Activated naive CD8-positive, alpha-beta T cell (primary cell): ENCODE results near the gene SSTR5.

ENCODE experiments used
- H3K27ac Mint-ChIP-seq: one replicate; pipeline ENCODE4 v1.8.0; 2021; ENCODE audit warnings: mixed read lengths
- H3K27me3 Mint-ChIP-seq: one replicate; pipeline ENCODE4 v1.8.0; 2021; ENCODE audit warnings: mixed read lengths
- H3K36me3 Mint-ChIP-seq: one replicate; pipeline ENCODE4 v1.8.0; 2021; ENCODE audit warnings: mixed read lengths
- H3K4me1 Mint-ChIP-seq: one replicate; pipeline ENCODE4 v1.8.0; 2021; ENCODE audit warnings: low read depth, mixed read lengths
- H3K4me3 Mint-ChIP-seq: one replicate; pipeline ENCODE4 v1.8.0; 2021; ENCODE audit warnings: mild to moderate bottlenecking, mixed read lengths
- H3K9me3 Mint-ChIP-seq: one replicate; pipeline ENCODE4 v1.8.0; 2021; ENCODE audit warnings: low read depth, mixed read lengths

Gene SSTR5

DNA sequence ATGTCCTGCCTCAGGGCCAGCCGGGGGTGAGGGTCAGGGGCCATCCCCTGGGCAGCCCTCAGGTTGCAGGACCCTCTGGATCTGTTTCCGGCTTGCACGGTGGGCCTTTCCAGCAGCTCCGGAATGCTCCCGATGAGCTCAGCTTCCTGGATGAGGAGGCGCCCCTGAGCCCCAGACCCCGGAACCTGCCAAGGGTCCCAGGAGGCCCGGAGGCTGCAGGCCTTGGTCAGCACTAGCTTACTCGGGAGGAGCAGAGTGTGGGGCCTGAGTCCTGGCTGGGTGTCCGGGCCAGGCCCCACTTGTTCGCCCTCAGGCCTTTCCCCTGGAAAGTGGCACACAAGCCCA lies 31.1 kb downstream of the SSTR5 start:
- Mint-ChIP-seq H3K4me3 (no peak overlapping the region), H3K9me3 (no peaks in the 10 kb centered on the region), H3K4me1 (no peaks in the 10 kb centered on the region), H3K27me3 (peaks cover 3% of the 10 kb centered on the region), H3K36me3 (no peaks in the 10 kb centered on the region), H3K27ac (no peak overlapping the region)

DNA sequence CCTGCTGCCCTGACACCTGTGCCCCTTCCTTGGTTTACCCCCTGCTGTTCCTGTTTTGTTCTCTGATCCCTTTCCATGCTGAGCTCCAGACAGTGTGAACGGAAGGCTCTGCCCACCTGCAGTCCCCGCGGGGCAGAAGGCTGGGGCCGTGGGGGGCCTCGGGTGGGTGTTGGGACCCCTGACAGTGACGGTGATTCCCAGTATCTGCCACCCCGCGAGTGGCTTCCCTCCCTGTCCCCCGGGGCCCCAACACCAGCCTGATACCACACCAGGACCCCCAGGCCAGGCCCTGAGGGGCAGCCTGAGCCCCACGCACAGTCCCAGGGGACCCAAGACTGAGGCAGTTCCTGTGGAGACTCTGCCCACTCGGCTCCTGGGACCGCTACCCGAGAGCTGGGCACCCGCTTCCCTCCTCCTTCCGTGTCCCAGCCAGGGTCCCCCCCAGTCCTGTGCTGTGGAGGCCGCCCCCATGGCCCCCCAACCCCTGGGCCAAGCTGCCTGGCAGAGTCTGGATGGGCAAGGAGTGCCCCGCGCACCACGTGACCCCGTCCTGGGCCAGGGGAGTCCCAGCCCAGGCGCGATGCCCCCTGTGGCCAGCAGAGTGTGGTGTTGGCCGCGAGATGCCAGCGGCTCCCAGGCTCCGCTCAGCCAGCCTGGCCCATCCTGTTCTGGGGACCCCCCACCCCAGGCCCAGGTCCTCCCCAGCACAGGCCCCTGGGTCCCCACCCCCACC lies 33.5 kb downstream of the SSTR5 start:
- Mint-ChIP-seq H3K27me3 (peaks cover 3% of the 10 kb centered on the region), H3K4me3 (no peak overlapping the region)

DNA sequence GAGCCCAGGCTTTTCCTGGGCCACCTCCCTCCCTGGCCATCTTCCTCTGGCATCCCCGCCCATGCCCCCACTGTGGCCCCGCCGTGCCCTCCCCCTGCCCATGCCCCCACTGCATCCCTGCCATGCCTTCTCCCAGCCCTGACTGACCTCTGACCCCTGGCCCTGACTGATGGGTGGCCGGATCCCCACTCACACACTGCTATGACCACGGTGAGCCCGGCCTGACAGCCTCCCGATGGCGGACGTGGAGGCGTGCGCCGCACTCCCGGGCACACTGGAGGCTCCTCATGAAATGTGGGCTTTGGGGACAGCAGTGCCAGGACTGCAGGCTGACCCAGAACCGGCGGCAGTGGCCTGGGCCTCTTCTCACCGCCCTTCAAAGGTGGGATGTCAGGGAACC lies 34.1 kb downstream of the SSTR5 start:
- no peaks in the 10 kb centered on the region for H3K4me1 Mint-ChIP-seq
- no peaks in the 10 kb centered on the region for H3K9me3 Mint-ChIP-seq
- H3K4me3 Mint-ChIP-seq, result no peak overlapping the region
- no peaks in the 10 kb centered on the region for H3K36me3 Mint-ChIP-seq
- H3K27ac Mint-ChIP-seq, result no peak overlapping the region
- peaks cover 3% of the 10 kb centered on the region for H3K27me3 Mint-ChIP-seq

More for the DNA sequence above, 33.5 kb downstream of the SSTR5 start:
- Mint-ChIP-seq H3K4me1 (no peaks in the 10 kb centered on the region), H3K36me3 (no peaks in the 10 kb centered on the region), H3K27ac (no peak overlapping the region), H3K9me3 (no peaks in the 10 kb centered on the region)

DNA sequence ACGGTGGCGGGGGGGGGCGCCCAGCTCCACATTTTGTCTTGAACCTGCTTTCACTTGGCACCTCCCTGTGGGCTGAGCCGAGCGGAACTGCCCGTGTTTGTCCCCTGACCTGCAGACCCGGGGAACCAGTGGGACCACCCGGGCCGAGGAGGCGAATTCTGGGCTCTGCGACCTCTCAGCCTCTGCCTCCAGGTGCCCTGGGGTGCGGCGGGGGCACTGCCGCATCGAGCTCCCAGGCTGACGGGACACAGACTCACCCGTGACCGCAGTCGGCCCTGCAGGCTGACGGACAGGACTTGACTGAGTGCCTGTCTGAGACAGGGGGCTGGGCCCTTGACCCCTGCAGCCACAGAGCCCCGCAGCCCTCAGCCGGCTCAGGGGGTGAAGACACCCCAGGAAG lies 34.6 kb downstream of the SSTR5 start:
- Mint-ChIP-seq H3K4me3 (no peak overlapping the region), H3K36me3 (no peaks in the 10 kb centered on the region), H3K27me3 (peaks cover 3% of the 10 kb centered on the region), H3K4me1 (no peaks in the 10 kb centered on the region), H3K9me3 (no peaks in the 10 kb centered on the region), H3K27ac (no peak overlapping the region)

DNA sequence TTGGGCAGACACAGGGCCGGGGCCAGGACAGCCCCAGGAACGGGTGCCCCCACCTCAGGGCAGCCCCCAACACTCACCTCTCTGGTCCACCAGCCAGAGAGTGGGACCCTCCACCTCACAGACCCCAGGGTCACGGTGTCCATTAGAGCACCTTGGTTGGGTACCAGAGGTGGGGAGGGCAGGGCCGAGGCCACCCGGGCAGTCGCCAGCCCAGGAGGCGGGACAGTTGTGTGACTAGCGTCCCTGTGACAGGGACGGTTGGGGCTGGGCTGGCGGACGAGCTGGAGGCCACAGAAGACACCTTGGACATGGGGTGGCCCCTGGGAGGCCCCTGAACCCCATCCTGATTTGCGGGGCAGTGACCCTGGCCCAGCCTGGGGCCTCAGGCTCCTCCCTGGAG lies 35.2 kb downstream of the SSTR5 start:
- no peaks in the 10 kb centered on the region for H3K9me3 Mint-ChIP-seq
- H3K27me3 Mint-ChIP-seq, result peaks cover 3% of the 10 kb centered on the region
- H3K4me3 Mint-ChIP-seq, result no peak overlapping the region
- H3K36me3 Mint-ChIP-seq, result no peaks in the 10 kb centered on the region
- no peak overlapping the region for H3K27ac Mint-ChIP-seq
- H3K4me1 Mint-ChIP-seq, result no peaks in the 10 kb centered on the region

DNA sequence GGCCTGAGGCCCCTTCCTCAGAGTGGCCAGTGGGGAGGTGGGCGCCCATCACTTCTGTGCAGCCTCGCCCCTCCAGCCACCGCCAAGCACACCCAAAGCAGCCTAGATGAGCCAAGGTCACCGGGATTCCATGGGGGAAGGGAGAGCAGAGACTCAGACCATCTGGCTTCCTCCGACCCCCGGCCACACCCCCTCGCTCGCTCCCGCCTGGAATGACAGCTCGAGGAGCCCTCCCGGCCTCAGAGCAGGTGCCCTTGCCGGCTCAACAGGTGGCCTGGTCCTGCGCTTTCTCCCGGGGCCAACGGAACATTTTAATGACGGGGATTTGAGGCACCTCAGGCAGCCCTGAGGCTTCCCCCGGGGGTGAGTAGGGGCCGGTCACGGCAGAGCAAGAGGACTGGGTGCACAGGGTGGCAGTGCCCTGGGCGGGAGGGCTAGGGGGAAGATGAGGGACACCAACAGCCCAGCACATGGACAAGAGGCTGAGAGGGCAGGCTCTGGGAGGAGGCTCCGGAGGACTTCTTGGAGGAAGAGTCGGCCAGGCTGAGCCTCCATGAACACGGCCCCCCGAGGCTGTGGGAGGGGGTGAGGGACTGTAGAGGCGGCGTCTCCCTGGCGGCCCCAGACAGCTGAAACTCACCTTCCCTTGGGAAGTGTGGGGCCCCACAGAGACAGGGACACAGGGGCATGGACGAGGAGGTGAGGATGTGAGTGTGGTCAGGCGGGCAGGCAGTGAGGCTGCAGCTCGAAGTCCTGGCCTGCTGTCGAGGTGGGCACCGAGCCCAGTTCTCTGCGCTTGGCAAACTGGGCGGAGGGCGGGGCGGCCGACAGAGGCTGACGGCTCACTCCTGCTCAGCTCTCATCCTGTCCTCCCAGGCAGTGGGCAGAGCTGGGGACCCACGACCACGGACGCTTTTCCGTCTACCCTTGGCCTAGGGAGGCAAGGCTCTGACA lies 36.0 kb downstream of the SSTR5 start:
- peaks cover 3% of the 10 kb centered on the region for H3K27me3 Mint-ChIP-seq
- H3K9me3 Mint-ChIP-seq, result no peaks in the 10 kb centered on the region

DNA sequence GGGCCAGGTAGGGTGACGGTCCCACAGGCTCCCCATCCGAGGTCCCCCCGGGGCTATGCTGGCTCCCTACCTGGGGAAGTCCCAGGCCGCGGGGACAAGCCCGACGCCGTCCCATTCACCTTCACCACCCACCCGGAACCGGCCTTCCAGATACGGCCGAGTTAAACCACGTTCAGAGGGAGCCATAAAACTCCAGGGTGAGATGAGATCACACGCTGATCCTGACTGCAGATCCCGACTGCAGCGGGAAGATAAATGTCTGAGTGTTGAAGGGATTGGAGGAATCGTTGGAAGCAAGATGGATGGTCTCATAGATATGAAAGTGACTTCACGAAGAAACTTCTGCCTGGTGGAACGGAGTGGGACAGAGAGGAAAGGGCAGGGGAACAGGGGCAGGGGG lies 37.1 kb downstream of the SSTR5 start:
- no peak overlapping the region for H3K4me3 Mint-ChIP-seq
- H3K9me3 Mint-ChIP-seq, result no peaks in the 10 kb centered on the region
- H3K4me1 Mint-ChIP-seq, result no peaks in the 10 kb centered on the region

More for the DNA sequence above, 36.0 kb downstream of the SSTR5 start:
- Mint-ChIP-seq H3K36me3 (no peaks in the 10 kb centered on the region), H3K4me1 (no peaks in the 10 kb centered on the region), H3K27ac (no peak overlapping the region), H3K4me3 (no peak overlapping the region)

DNA sequence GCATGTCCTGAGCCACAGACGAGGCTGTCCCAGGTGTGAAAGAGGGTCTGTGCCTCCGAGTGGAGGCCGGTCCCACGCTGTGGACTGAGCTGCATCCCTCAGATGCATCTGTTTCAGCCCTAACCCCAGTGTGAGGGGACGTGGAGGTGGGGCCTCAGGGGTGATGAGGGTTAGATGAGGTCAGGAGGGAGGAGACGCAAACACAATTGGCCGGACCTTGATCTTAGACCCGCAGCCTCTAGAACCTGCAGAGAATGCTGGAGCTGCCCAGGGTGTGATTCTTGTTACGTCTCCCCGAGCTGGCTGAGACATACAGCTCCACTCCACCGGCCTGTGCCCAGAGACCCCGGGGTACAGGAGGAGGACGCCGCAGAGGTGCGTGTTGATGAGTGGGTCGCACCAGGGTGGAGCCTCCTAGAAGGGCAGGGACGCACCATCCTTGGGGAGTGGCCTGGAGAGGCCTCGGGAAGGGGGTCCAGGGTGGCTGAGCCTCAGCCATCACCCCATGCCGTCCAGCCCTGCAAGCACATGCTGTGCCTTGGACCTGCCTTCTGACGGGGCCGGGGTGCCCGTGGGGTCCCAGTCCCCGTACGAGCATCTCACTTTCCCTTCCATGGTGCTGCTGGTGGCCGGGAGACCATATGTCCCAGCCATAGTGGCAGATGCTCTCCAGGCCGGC lies 40.1 kb downstream of the SSTR5 start:
- Mint-ChIP-seq H3K36me3 (no peaks in the 10 kb centered on the region), H3K9me3 (no peaks in the 10 kb centered on the region), H3K27ac (no peak overlapping the region), H3K4me3 (no peak overlapping the region), H3K4me1 (no peaks in the 10 kb centered on the region), H3K27me3 (no peaks in the 10 kb centered on the region)

More for the DNA sequence above, 37.1 kb downstream of the SSTR5 start:
- Mint-ChIP-seq H3K27me3 (peaks cover 1% of the 10 kb centered on the region), H3K36me3 (no peaks in the 10 kb centered on the region), H3K27ac (no peak overlapping the region)

DNA sequence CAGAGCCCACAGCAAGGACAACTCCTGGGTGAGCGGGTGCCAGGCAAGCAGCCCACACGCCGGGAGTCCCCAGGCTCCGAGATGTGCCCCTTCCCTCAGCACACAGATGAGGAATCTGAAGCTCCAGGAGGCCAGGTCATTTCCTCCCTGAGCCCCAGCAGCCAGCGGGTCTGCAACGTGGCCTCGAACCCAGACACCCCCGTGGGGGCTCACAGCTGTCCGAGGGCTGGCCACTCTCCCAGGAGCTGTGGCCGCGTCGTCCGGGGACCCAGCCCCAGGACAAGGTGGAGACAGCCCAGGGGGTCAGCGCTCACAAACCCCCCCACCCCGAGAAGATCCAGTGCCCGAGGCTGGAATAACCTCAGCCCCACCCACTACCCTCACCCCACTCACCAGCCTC lies 40.9 kb downstream of the SSTR5 start:
- H3K4me3 Mint-ChIP-seq, result no peak overlapping the region
- no peaks in the 10 kb centered on the region for H3K36me3 Mint-ChIP-seq
- H3K9me3 Mint-ChIP-seq, result no peaks in the 10 kb centered on the region
- no peak overlapping the region for H3K27ac Mint-ChIP-seq
- H3K4me1 Mint-ChIP-seq, result no peaks in the 10 kb centered on the region
- H3K27me3 Mint-ChIP-seq, result no peaks in the 10 kb centered on the region

DNA sequence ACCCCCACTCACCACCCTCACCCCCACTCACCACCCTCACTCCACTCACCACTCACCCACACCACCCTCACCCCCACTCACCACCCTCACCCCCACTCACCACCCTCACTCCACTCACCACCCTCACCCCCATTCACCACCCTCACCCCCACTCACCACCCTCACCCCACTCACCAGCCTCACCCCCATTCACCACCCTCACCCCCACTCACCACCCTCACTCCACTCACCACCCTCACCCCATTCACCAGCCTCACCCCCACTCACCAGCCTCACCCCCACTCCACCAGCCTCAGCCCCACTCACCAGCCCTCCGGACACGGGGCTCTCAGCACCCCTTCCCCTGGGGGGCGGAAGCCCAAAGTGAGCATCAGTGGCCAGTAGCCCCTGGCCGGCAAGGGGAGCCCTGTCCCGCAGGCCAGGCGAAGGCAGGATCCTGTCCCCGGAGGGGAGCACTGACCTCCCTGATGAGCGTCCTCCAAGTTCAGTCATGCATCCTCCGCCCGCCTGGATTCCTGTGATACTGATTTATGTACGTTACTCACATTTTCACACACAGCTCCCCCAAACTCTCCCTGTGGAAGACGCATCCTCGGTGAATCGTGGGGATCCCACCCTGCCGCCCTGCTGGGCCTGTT lies 41.5 kb downstream of the SSTR5 start:
- Mint-ChIP-seq H3K4me3 (no peak overlapping the region), H3K27ac (no peak overlapping the region), H3K36me3 (no peaks in the 10 kb centered on the region), H3K9me3 (no peaks in the 10 kb centered on the region), H3K4me1 (no peaks in the 10 kb centered on the region), H3K27me3 (no peaks in the 10 kb centered on the region)

DNA sequence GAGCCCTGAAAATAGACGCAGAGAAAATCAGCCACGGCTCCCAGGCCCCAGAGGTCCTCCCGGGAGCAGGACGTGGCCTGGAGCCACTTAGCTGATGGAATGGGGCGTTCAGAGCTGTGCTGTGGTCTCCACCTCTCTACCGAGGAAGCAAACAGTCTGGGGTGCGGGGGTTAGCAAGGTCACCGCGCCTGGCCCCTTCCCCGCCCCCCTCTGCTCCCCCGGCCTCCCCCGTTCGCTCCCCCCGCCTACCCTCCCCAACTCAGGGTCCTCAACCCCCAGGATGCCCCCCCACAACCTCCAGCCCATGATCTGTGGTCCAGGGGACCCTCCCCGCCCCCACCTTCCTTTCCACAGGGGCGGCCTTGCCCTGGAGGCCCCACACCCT lies 44.1 kb downstream of the SSTR5 start:
- H3K4me3 Mint-ChIP-seq, result no peak overlapping the region
- no peaks in the 10 kb centered on the region for H3K27me3 Mint-ChIP-seq
- no peaks in the 10 kb centered on the region for H3K36me3 Mint-ChIP-seq
- no peaks in the 10 kb centered on the region for H3K9me3 Mint-ChIP-seq
- H3K27ac Mint-ChIP-seq, result no peak overlapping the region
- no peaks in the 10 kb centered on the region for H3K4me1 Mint-ChIP-seq

DNA sequence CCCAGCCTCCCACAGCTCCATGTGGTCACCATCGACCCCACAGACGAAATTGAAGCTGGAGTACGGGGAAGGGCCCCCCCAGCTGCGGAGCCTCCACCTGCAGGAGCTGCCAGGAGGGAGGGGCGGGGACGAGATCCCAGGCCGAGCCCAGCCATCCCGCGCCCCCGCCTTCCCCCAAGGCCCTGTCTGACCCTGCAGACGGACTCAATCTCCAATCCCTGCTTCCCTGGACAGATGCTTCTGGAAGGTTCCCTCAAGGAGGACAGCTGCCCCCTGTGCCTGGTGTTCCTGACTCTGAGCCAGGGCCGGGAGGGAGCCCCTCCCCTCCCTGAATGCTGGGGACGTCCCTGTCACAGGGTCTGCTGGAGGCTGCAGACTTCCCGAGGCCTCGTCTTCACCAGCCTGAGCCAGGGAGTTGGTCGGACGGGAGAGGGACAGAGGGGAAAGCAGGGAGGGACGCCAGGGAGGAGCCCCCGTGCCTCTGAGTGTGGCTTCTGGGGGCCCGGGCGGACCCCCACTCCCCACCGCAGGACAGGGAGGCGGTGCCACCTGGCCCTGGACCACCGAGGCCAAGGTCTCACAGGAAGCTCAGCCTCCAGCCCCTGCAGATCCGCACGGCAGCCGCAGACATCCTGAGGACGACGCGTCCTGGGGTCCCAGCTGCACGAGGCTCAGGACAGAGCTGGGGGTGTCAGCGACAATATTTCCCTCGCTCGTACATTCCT lies 44.8 kb downstream of the SSTR5 start:
- Mint-ChIP-seq H3K36me3 (no peaks in the 10 kb centered on the region), H3K27ac (no peak overlapping the region), H3K4me3 (no peak overlapping the region), H3K9me3 (no peaks in the 10 kb centered on the region), H3K27me3 (no peaks in the 10 kb centered on the region), H3K4me1 (no peaks in the 10 kb centered on the region)

DNA sequence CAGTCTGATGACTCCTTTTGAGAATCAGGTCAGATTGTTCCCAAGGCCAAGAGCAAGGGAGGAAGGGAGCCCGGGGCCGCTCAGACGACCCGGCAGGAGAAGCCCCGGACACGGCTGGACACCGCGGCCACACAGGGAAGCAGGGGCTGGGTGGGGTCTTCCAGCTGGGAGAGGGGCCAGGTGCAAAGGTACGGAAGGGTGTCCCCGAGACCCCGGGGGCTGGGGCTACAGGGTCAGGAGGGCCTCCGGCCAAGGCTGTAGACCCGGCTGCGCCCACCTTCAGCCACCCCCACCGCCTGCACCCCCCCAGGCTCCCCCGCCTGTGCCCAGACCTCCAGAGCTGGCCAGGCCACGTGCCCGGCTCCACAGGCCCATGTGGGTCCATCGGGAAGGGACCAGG lies 45.4 kb downstream of the SSTR5 start:
- no peaks in the 10 kb centered on the region for H3K9me3 Mint-ChIP-seq
- no peaks in the 10 kb centered on the region for H3K27me3 Mint-ChIP-seq
- no peaks in the 10 kb centered on the region for H3K36me3 Mint-ChIP-seq

DNA sequence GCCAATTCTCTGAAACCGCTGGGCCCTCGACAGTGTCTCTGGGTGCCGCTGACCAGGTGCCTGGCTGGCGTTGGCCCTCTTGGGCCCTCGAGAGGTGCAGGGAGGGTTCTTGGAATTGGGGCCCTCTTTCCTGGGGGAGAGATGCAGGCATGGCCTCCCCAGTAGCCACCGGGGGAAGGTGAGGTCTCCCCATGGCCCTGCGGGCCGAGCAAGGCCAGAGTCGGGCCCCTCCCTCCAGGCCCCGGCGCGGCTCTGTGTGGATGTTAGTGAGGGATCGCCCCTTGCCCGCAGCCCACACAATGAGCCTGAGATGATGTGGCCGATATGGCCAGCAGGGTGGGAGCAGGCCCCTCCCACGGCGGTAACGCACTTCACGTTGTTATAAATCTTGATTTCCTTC lies 46.6 kb downstream of the SSTR5 start:
- no peak overlapping the region for H3K4me3 Mint-ChIP-seq
- no peaks in the 10 kb centered on the region for H3K36me3 Mint-ChIP-seq
- H3K27me3 Mint-ChIP-seq, result no peaks in the 10 kb centered on the region
- no peaks in the 10 kb centered on the region for H3K9me3 Mint-ChIP-seq
- no peak overlapping the region for H3K27ac Mint-ChIP-seq
- no peaks in the 10 kb centered on the region for H3K4me1 Mint-ChIP-seq

More for the DNA sequence above, 45.4 kb downstream of the SSTR5 start:
- Mint-ChIP-seq H3K4me1 (no peaks in the 10 kb centered on the region), H3K27ac (no peak overlapping the region), H3K4me3 (no peak overlapping the region)
